Right lobe of liver (tissue), 6 donors: ENCODE measurements around the gene OR9Q1. TPM values are rescaled to one million over a fixed set of nuclear protein-coding genes. Genes with fewer than 3 reads are reported as not detected.

Experiments
- ATAC-seq, 4 donors: fragments of 200-7000 bp; cut with Tn5 transposase; one replicate each; pipeline ENCODE4 v1.9.1; 2020; ENCODE audit warnings: mild to moderate bottlenecking in 4 of 4, moderate library complexity in 4 of 4
- DNase-seq, 3 donors: peaks; one replicate each; pipeline ENCODE4 v3.0.0-alpha.2; 2020
- H3K27ac ChIP-seq, 3 donors: fragments of 200-600 bp; one replicate each; pipeline ENCODE4 v1.8.0; 2022
- H3K27me3 ChIP-seq, 2 donors: fragments of 200-600 bp; one replicate each; pipeline ENCODE4 v1.8.0; 2022
- H3K36me3 ChIP-seq, 4 donors: fragments of 200-600 bp; sonication (generic) in 1 of 4; one replicate each; pipeline versions ENCODE4 v1.5.1 to v1.8.0; 2017 to 2022; ENCODE audit warnings: control low read depth in 1 of 4
- H3K4me1 ChIP-seq, 4 donors: fragments of 200-600 bp; sonication (generic) in 1 of 4; one replicate each; pipeline versions ENCODE4 v1.5.1 to v1.8.0; 2017 to 2022; ENCODE audit warnings: control low read depth in 1 of 4
- H3K4me3 ChIP-seq, 3 donors: fragments of 200-600 bp; one replicate each; pipeline ENCODE4 v1.8.0; 2022
- H3K9me3 ChIP-seq, 4 donors: fragments of 200-600 bp; sonication (generic) in 1 of 4; one replicate each; pipeline versions ENCODE4 v1.5.1 to v1.8.0; 2017 to 2022; ENCODE audit warnings: control low read depth in 1 of 4
- CTCF ChIP-seq, 4 donors: fragments of 200-600 bp in 3 of 4; fragments of 450-650 bp in 1 of 4; IDR thresholded peaks; one replicate each; pipeline versions ENCODE4 v1.5.1 to v1.8.0; 2016 to 2022; ENCODE audit warnings: antibody characterized with exemption in 4 of 4, mild to moderate bottlenecking in 2 of 4
- POLR2A ChIP-seq: fragments of 450-650 bp; IDR thresholded peaks from one replicate; pipeline ENCODE4 v1.6.1; 2017; ENCODE audit warnings: antibody characterized with exemption, mild to moderate bottlenecking
- WGBS: methylation state at CpG from one replicate; pipeline ENCODE4 v1.1.6; 2018; ENCODE audit warnings: low coverage, low lambda C conversion rate; ENCODE audit not compliant: insufficient coverage; ENCODE audit errors: missing lambda C conversion rate; 5-methylcytosine and 5-hydroxymethylcytosine counted together
- intact Hi-C, 2 donors: fragments of 100-400 bp; cut with DNase I; formaldehyde crosslinking; loops; one replicate each; pipeline versions ENCODE4 v1.11.2 to v1.14.1; 2022
- total RNA-seq, 6 experiments: library from RNA; depleted of rRNA in 2 of 6; stranded (reverse); fragments of >200 nt in 2 of 6; fragmentation: NEBNext Ultra II Directional in 3 of 6; extraction: Animal tissue kit (Norgen Biotek cat#: 25700) in 3 of 6; gene quantifications; one replicate each; pipeline versions ENCODE4 v1.1.0 to v1.2.4, GENCODE V29; 2016 to 2023
- donor health status: DM: no; HTN: yes; CAD: no.
- donor health status: DM: no; HTN: no; CAD: no.
- donor health status: DM: no; HTN: no; CAD: no.
- donor health status: DM: no; HTN: yes; CAD: no.
- donor health status: DM: no; HTN: yes; CAD: no.

Gene OR9Q1
- total RNA-seq, 6 experiments from 2014 or later = not detected

- intact Hi-C loops = no loop called here
- no peak for ATAC-seq
These were observed 141.9 kb downstream of the OR9Q1 start for GRCh38 chr11:58165504-58166106.

GRCh38 chr11:58177409-58178054 is 153.9 kb downstream of the OR9Q1 start:
- no peak for TF ChIP-seq CTCF (IDR thresholded peaks at IDR 0.05)
- no peak for TF ChIP-seq POLR2A
- Histone ChIP-seq H3K27me3 (no peaks in the 10 kb centered on the region), H3K36me3 (no peaks in the 10 kb centered on the region), H3K9me3 (no peaks in the 10 kb centered on the region), H3K4me3 (no peak overlapping the region), H3K27ac (no peak overlapping the region), H3K4me1 (no peaks in the 10 kb centered on the region)
- ATAC-seq = no peak
- intact Hi-C loops = no loop called here
- 55% methylated on average over 5 of the region's 5 CpGs for WGBS
- DNase-seq = no peak

More at GRCh38 chr11:58165504-58166106, 141.9 kb downstream of the OR9Q1 start:
- Histone ChIP-seq H3K4me3 (no peak overlapping the region), H3K27me3 (no peaks in the 10 kb centered on the region), H3K27ac (no peak overlapping the region), H3K9me3 (no peaks in the 10 kb centered on the region), H3K4me1 (no peaks in the 10 kb centered on the region), H3K36me3 (no peaks in the 10 kb centered on the region)
- WGBS = 44% methylated on average over 7 of the region's 7 CpGs
- TF ChIP-seq CTCF (IDR thresholded peaks at IDR 0.05) = no peak
- no peak for TF ChIP-seq POLR2A
- DNase-seq = no peak

GRCh38 chr11:58178444-58178843 is 154.8 kb downstream of the OR9Q1 start:
- Histone ChIP-seq H3K27me3 (no peaks in the 10 kb centered on the region), H3K9me3 (no peaks in the 10 kb centered on the region), H3K4me3 (no peak overlapping the region), H3K4me1 (no peaks in the 10 kb centered on the region), H3K27ac (no peak overlapping the region), H3K36me3 (no peaks in the 10 kb centered on the region)
- intact Hi-C loops = no loop called here
- TF ChIP-seq CTCF (IDR thresholded peaks at IDR 0.05) (no peak), POLR2A (no peak)
- no peak for DNase-seq
- 58% methylated on average over 6 of the region's 6 CpGs for WGBS
- no peak for ATAC-seq

GRCh38 chr11:58179648-58180047 is 156.0 kb downstream of the OR9Q1 start:
- no peak for DNase-seq
- intact Hi-C loops = no loop called here
- Histone ChIP-seq H3K4me3 (no peak overlapping the region), H3K4me1 (no peaks in the 10 kb centered on the region), H3K27ac (no peak overlapping the region), H3K27me3 (no peaks in the 10 kb centered on the region), H3K9me3 (no peaks in the 10 kb centered on the region), H3K36me3 (no peaks in the 10 kb centered on the region)
- 65% methylated on average over 5 of the region's 7 CpGs for WGBS
- ATAC-seq = no peak
- TF ChIP-seq POLR2A = no peak
- TF ChIP-seq CTCF (IDR thresholded peaks at IDR 0.05) = no peak
